ENCODE results near the gene CGN. TPM values are rescaled to one million over a fixed set of nuclear protein-coding genes. Genes with fewer than 3 reads are reported as not detected.

CGN gene
- total RNA-seq, 4 donors from 2014 or later, result 0.42 to 3.1 (median 0.94) TPM

DNA sequence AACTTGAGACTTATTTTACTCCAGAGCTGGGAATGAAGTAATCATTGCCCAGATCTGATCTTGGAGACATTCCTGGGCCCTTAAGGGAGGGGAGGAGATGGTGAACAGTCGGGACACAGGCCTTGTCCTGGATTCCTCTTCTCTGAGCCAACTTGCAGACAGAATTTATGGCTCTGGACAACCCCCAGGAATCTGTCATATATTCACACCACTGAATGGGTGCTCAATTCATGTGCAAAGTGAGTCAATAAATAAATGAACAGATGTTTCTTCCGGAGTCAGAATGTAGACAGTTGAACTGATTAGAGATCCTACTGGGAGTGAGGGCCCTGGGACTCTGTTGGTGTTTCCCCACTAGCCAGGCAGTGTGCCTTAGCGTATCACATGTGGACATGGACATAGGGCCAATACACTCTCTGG, 31.5 kb downstream of the CGN start:
- intact Hi-C loops (cut with DNase I), result no loop called here
- Histone ChIP-seq H3K27ac (replicated peaks in 1 of 4) (peak overlapping the region; percentile 87 to 90 (median 88)), H3K4me1 (peaks cover 24 to 66% (median 53%) of the 10 kb centered on the region in 4 donors), H3K9me3 (no peaks in the 10 kb centered on the region), H3K4me3 (no peak overlapping the region), H3K36me3 (no peaks in the 10 kb centered on the region), H3K27me3 (no peaks in the 10 kb centered on the region)
- 52% methylated on average over 3 of the region's 3 CpGs for WGBS
- TF ChIP-seq, protein P1, sequence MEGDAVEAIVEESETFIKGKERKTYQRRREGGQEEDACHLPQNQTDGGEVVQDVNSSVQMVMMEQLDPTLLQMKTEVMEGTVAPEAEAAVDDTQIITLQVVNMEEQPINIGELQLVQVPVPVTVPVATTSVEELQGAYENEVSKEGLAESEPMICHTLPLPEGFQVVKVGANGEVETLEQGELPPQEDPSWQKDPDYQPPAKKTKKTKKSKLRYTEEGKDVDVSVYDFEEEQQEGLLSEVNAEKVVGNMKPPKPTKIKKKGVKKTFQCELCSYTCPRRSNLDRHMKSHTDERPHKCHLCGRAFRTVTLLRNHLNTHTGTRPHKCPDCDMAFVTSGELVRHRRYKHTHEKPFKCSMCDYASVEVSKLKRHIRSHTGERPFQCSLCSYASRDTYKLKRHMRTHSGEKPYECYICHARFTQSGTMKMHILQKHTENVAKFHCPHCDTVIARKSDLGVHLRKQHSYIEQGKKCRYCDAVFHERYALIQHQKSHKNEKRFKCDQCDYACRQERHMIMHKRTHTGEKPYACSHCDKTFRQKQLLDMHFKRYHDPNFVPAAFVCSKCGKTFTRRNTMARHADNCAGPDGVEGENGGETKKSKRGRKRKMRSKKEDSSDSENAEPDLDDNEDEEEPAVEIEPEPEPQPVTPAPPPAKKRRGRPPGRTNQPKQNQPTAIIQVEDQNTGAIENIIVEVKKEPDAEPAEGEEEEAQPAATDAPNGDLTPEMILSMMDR (IDR thresholded peaks at IDR 0.05), result no peak
- TF ChIP-seq POLR2AphosphoS5 (IDR thresholded peaks at IDR 0.05), result peak; percentile 7 to 43
- DNase-seq (ENCODE audit: extremely low spot score), result no peak

DNA sequence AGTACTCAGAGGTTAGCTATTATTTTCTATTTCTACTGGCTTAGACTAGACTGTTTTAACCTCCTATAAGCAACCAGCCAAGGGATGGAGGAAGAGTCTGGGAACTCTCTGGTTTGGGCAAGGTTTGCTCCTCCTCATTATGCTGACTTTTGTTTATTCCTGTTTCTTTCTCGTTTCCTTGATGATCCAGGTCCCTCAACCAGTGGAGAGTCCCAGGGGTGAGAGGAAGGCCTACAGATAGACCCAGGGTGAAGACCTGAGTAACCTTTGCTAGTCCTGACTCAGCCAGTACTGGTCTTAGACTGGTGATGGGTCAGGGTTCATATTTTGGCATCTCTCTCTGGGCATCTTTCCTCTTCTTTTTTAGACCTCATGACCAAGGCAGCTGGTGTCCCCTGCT, 34.4 kb downstream of the CGN start:
- Histone ChIP-seq H3K27me3 (no peaks in the 10 kb centered on the region), H3K9me3 (no peaks in the 10 kb centered on the region), H3K4me3 (no peak overlapping the region), H3K36me3 (no peaks in the 10 kb centered on the region), H3K4me1 (peaks cover 17 to 70% (median 60%) of the 10 kb centered on the region in 4 donors), H3K27ac (replicated peaks in 1 of 4) (peak overlapping the region; percentile 31 to 75 (median 60))
- TF ChIP-seq POLR2AphosphoS5 (IDR thresholded peaks at IDR 0.05) (no peak), EP300 (IDR thresholded peaks at IDR 0.05) (no peak), POLR2A (IDR thresholded peaks at IDR 0.05; ENCODE audit: low read depth) (no peak)
- TF ChIP-seq, protein P1 (IDR thresholded peaks at IDR 0.05), result no peak
- WGBS, result 53% methylated on average over 1 of the region's 1 CpG
- no peak for DNase-seq (ENCODE audit: extremely low spot score)
- intact Hi-C loops (cut with DNase I), result loop anchor here (5.0 kb wide), 1 partner anchor 88 kb away; the partner anchor contains the start of gene POGZ

DNA sequence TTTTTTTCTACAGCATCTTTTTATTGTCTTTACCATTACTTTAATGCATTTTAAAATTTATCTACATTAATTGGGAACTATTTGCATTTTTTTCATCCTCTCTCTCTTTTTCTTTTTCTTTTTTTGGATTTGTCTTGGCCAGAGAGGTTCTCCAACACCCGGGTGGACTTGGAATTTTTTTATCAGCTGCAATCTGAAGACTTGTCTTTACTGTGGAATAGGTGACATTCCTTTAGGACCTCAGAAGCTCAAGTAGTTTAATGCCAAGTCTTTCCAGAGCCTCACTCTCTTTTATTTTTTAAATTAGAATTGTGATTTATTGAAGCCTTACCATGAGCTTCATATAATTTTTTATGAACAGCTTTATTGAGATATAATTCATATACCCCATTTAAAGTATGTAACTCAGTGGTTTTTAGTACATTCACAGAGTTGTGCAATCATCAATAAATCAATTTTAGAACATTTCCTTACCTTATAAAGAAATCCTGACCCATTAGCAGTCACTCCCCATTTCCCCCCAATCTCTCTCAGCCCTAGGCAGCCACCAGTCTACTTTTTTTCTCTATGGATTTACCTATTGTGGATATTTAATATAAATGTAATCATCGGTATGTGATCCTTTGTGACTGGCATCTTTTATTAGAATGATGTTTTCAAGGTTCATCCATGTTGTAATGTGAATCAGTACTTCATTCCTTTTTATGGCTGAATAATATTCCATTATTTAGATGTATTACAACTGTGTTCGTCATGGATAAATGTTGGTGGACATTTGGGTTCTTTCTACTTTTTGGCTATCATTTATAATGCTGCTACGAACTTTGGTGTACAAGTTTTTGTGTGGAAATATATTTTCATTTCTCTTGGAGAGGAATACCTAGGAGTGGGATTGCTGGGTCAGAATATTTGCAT, 35.1 kb downstream of the CGN start:
- intact Hi-C loops (cut with DNase I), result loop anchor here (5.0 kb wide), 1 partner anchor 89 kb away; the partner anchor contains the start of gene POGZ
- H3K27ac ChIP-seq (replicated peaks in 1 of 4), result peak overlapping the region; percentile 66 to 81 (median 74)

DNA sequence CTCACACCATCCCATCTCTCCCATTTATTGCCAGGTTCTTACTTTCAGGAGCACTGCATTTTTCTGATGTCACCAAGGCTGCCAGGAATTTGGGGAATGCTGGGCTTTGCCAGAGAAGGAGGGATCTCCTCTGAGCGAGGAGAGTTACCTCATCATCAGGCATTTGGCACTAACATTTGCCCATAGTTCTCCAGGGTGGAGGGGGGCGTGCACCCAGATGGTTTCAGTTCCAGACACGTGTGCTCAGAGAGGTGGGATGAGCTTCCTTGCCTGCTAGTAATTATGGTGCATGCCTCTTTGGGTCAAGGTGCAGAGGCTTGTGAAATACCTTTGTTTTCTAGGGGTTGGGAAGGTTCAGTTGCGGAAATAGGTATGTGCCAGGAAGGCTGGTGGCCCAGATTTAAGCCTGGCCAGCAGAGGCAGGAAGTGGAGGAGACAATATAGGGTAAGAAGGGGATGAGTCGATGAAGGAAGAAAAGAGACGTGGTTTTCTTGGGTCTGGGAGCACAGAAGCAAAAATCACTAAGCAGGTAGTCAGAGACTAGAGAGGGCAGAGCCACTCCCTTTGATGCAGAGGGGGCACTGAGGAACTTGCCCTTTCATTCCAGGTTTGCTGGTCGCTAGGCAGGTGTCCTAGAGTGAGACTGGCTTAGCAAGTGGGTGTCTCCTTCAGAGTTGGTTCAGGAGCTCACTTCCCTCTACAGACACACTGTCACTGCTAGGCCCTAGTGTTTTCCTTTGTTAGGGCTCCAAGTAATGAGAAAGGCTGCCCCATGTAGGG, 36.1 kb downstream of the CGN start:
- Histone ChIP-seq H3K27ac (replicated peaks in 1 of 4) (peak overlapping the region; percentile 66 to 81 (median 74)), H3K9me3 (no peaks in the 10 kb centered on the region), H3K4me1 (peaks cover 14 to 53% (median 44%) of the 10 kb centered on the region in 4 donors), H3K27me3 (no peaks in the 10 kb centered on the region), H3K4me3 (no peak overlapping the region), H3K36me3 (no peaks in the 10 kb centered on the region)
- intact Hi-C loops (cut with DNase I), result loop anchor here (5.0 kb wide), 1 partner anchor 90 kb away; the partner anchor contains the start of gene POGZ
- WGBS, result 38% methylated on average over 7 of the region's 7 CpGs
- peak; percentile 65 to 86 for TF ChIP-seq POLR2AphosphoS5 (IDR thresholded peaks at IDR 0.05)
- TF ChIP-seq EP300 (IDR thresholded peaks at IDR 0.05), result no peak
- no peak for DNase-seq (ENCODE audit: extremely low spot score)

More for the DNA sequence above, 35.1 kb downstream of the CGN start:
- no peaks in the 10 kb centered on the region for H3K27me3 ChIP-seq
- H3K9me3 ChIP-seq, result no peaks in the 10 kb centered on the region
- DNase-seq (ENCODE audit: extremely low spot score), result no peak
- no peak overlapping the region for H3K4me3 ChIP-seq
- H3K4me1 ChIP-seq, result peaks cover 14 to 64% (median 55%) of the 10 kb centered on the region in 4 donors
- H3K36me3 ChIP-seq, result no peaks in the 10 kb centered on the region
- WGBS, result 80% methylated on average over 4 of the region's 4 CpGs
- no peak for TF ChIP-seq POLR2A (IDR thresholded peaks at IDR 0.05; ENCODE audit: low read depth)
- TF ChIP-seq POLR2AphosphoS5 (IDR thresholded peaks at IDR 0.05), result no peak
- no peak for TF ChIP-seq EP300 (IDR thresholded peaks at IDR 0.05)
- TF ChIP-seq, protein P1 (IDR thresholded peaks at IDR 0.05), result no peak

DNA sequence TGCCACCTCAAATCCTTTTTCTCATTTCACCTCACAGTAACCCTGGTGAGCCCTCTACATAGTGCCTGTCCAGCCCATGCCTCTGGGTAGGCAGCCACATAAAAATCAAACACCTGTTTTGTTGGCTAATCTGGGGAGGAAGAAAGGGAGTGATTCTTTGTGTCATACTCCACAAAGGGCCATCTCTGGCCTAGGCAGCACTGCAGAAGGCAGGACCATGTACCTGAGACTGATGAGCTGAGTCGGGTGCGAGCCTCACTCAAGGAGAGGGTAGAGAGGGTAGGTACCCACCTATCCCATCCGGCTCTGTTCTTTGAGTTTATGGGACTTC, 36.7 kb downstream of the CGN start:
- no peak for DNase-seq (ENCODE audit: extremely low spot score)
- H3K4me3 ChIP-seq, result no peak overlapping the region
- H3K27me3 ChIP-seq, result no peaks in the 10 kb centered on the region
- no peaks in the 10 kb centered on the region for H3K9me3 ChIP-seq
- peaks cover 14 to 48% (median 39%) of the 10 kb centered on the region in 4 donors for H3K4me1 ChIP-seq
- no peaks in the 10 kb centered on the region for H3K36me3 ChIP-seq
- H3K27ac ChIP-seq (replicated peaks in 1 of 4), result peak overlapping the region; percentile 66 to 81 (median 74)
- intact Hi-C loops (cut with DNase I), result loop anchor here (5.0 kb wide), 1 partner anchor 91 kb away; the partner anchor contains the start of gene POGZ
- 97% methylated on average over 3 of the region's 3 CpGs for WGBS
- TF ChIP-seq POLR2AphosphoS5 (IDR thresholded peaks at IDR 0.05) (no peak), EP300 (IDR thresholded peaks at IDR 0.05) (no peak), POLR2A (IDR thresholded peaks at IDR 0.05; ENCODE audit: low read depth) (no peak)
- TF ChIP-seq, protein P1 (IDR thresholded peaks at IDR 0.05), result no peak

Data from esophagus muscularis mucosa (tissue), 4 donors.